Ishikawa (cell line): ENCODE measurements around the gene ALDH5A1.

ENCODE experiments used
- CEBPB ChIP-seq: IDR thresholded peaks from 2 replicates; pipeline ENCODE4 v1.6.1; 2012
- CREB1 ChIP-seq: IDR thresholded peaks from 2 replicates; pipeline ENCODE4 v1.6.1; 2012; ENCODE audit warnings: low read depth
- EGR1 ChIP-seq: IDR thresholded peaks from 2 replicates; pipeline ENCODE4 v1.6.1; 2012
- EP300 ChIP-seq: IDR thresholded peaks from 2 replicates; pipeline ENCODE4 v1.6.1; 2012; ENCODE audit warnings: borderline replicate concordance
- FOXM1 ChIP-seq: IDR thresholded peaks from 2 replicates; pipeline ENCODE4 v1.6.1; 2012; ENCODE audit warnings: low read depth, borderline replicate concordance
- MAX ChIP-seq: IDR thresholded peaks from 2 replicates; pipeline ENCODE4 v1.6.1; 2012
- NFIC ChIP-seq: IDR thresholded peaks from 2 replicates; pipeline ENCODE4 v1.6.1; 2012
- RAD21 ChIP-seq: IDR thresholded peaks from 2 replicates; pipeline ENCODE4 v1.6.1; 2012; ENCODE audit warnings: low read depth
- TAF1 ChIP-seq: IDR thresholded peaks from 2 replicates; pipeline ENCODE4 v1.6.1; 2012; ENCODE audit warnings: low read depth, mild to moderate bottlenecking
- TCF12 ChIP-seq: IDR thresholded peaks from 2 replicates; pipeline ENCODE4 v1.6.1; 2012; ENCODE audit warnings: low read depth
- TEAD4 ChIP-seq: IDR thresholded peaks from 2 replicates; pipeline ENCODE4 v1.6.1; 2012
- USF1 ChIP-seq: IDR thresholded peaks from 2 replicates; pipeline ENCODE4 v1.6.1; 2012
- YY1 ChIP-seq: IDR thresholded peaks from 2 replicates; pipeline ENCODE4 v1.6.1; 2012; ENCODE audit warnings: low read depth
- ZBTB7A ChIP-seq: IDR thresholded peaks from 2 replicates; pipeline ENCODE4 v1.6.1; 2012; ENCODE audit warnings: low read depth
- TF ChIP-seq, protein P1 (sequence below): IDR thresholded peaks from 2 replicates; pipeline ENCODE4 v1.6.1; 2012; ENCODE audit warnings: low read depth, mild to moderate bottlenecking

Gene ALDH5A1

GRCh38 chr6:24492475-24492874 is 2.3 kb upstream of the ALDH5A1 start:
- no peak for TF ChIP-seq MAX

DNA sequence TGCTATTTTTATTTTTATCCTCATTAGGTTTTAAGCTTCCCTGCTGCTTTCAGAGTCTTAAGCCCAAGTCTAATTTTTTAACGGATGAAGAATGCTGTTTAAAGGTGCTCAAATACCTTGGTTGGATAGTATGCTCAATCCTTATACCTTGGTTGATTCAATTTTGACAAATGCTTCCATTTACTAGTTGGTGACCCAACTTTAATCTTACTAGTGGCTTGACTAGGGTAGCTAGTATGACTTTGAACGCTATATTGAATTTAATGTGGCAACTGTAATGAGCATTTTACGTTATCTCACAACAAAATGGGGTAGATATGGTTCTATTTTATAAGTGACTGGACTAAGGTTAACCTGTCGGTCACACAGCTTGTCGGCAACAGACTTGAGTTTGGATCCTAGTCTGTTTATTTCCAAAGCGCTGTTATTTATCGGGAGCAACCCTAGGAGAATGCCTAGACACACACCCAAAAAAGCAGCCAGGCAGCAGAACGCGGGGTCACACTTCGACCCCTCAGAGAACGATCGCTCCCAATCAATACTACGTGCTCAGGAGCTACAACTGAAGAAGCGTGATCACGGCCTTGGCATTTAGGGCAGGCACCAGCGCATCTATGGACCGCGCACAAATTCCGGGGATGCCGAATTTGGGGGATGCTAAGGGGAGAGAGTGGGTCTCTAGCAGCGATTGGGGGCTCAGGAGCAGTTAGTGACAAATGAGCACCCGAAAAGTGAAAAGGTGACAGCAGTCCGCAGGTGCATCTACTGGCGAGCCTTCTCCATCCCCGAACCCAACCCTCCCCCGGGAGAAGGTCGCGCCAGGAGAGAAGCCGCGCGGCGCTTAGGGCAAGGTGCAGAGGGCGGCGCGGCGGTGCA is 586 bp upstream of the ALDH5A1 start:
- TF ChIP-seq ZBTB7A (no peak), FOXM1 (no peak), MAX (no peak), TCF12 (no peak), CREB1 (no peak), USF1 (no peak), NFIC (no peak), EGR1 (no peak)

DNA sequence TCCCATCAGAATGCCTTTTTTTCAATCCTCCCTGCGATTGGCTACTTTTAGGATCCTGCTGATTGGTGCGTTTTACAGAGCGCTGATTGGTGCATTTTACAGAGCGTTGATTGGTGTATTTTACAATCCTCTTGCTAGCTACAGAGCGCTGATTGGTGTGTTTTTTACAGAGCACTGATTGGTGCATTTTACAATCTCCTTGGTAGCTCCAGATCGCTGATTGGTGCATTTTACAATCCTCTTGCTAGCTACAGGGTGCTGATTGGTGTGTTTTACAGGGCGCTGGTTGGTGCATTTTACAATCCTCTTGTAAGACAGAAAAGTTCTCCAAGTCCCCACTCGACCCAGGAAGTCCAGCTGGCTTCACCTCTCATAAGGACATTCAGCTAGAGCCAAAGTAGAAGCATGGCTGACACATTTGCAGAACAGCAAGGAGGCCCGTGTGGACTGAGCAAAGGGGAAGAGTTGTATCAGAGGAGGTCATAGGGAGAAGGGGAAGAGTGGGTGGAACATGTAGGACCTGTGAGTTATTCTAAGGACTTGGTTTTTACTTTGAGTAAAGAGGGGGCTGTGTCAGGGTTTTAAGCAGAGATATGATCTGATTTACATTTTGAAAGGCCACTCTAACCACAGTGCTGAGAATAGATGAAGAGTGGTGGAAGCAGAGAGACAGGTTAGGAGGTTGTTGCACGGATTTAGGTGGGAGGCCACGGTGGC is 2.6 kb downstream of the ALDH5A1 start:
- TF ChIP-seq, protein P1, sequence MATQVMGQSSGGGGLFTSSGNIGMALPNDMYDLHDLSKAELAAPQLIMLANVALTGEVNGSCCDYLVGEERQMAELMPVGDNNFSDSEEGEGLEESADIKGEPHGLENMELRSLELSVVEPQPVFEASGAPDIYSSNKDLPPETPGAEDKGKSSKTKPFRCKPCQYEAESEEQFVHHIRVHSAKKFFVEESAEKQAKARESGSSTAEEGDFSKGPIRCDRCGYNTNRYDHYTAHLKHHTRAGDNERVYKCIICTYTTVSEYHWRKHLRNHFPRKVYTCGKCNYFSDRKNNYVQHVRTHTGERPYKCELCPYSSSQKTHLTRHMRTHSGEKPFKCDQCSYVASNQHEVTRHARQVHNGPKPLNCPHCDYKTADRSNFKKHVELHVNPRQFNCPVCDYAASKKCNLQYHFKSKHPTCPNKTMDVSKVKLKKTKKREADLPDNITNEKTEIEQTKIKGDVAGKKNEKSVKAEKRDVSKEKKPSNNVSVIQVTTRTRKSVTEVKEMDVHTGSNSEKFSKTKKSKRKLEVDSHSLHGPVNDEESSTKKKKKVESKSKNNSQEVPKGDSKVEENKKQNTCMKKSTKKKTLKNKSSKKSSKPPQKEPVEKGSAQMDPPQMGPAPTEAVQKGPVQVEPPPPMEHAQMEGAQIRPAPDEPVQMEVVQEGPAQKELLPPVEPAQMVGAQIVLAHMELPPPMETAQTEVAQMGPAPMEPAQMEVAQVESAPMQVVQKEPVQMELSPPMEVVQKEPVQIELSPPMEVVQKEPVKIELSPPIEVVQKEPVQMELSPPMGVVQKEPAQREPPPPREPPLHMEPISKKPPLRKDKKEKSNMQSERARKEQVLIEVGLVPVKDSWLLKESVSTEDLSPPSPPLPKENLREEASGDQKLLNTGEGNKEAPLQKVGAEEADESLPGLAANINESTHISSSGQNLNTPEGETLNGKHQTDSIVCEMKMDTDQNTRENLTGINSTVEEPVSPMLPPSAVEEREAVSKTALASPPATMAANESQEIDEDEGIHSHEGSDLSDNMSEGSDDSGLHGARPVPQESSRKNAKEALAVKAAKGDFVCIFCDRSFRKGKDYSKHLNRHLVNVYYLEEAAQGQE = no peak
- TF ChIP-seq ZBTB7A (no peak), TCF12 (no peak), RAD21 (no peak), CEBPB (no peak)

GRCh38 chr6:24500683-24501082 is 5.9 kb downstream of the ALDH5A1 start:
- TF ChIP-seq EP300 (no peak), NFIC (no peak), TEAD4 (no peak), EGR1 (no peak), ZBTB7A (no peak), CEBPB (no peak), YY1 (no peak), TCF12 (no peak), TAF1 (no peak), RAD21 (no peak), CREB1 (no peak), FOXM1 (no peak), MAX (no peak), USF1 (no peak)
- TF ChIP-seq, protein P1 = no peak

DNA sequence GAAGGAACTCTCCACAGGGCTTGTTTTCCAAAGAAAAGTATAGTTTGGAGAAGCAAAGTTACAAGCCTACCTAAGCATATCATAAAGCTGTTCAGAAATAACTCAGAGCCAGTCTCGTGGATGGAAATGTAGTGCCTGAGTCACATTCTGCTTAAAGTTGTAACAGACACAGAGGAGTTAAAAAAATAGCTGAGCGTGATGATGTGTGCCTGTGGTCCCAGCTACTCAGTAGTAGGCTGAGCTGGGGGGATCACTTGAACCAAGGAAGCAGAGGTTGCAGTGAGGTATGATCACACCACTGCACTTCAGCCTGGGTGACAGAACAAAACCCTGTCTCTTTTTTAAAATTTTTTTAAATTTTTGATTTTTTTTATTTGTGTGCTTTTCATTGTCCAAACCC is 6.6 kb downstream of the ALDH5A1 start:
- TF ChIP-seq TEAD4 (no peak), ZBTB7A (no peak), TAF1 (no peak), USF1 (no peak), TCF12 (no peak), EGR1 (no peak), CEBPB (no peak), NFIC (no peak)
- TF ChIP-seq, protein P1 = no peak
